K562 (cell line): ENCODE results near the gene FBXW9. TPM values are rescaled to one million over a fixed set of nuclear protein-coding genes. Genes with fewer than 3 reads are reported as not detected.

ENCODE experiments used
- AFF1 ChIP-seq, 2 experiments: fragments of 450-650 bp; IDR thresholded peaks; 2 replicates each; pipeline ENCODE4 v1.6.1; 2018; ENCODE audit warnings: mild to moderate bottlenecking in 2 of 2, low read depth in 1 of 2; ENCODE audit not compliant: partially characterized antibody in 2 of 2
- ARHGAP35 ChIP-seq: fragments of 450-650 bp; IDR thresholded peaks from 2 replicates; pipeline ENCODE4 v1.6.1; 2018; ENCODE audit not compliant: partially characterized antibody
- ATF7 ChIP-seq: fragments of 450-650 bp; IDR thresholded peaks from 2 replicates; pipeline ENCODE4 v1.7.1; 2014; ENCODE audit warnings: mild to moderate bottlenecking, moderate library complexity
- HDAC1 ChIP-seq, 2 experiments: fragments of 450-650 bp; IDR thresholded peaks; 2 replicates each; pipeline ENCODE4 v1.6.1; 2016 to 2017; ENCODE audit warnings: inconsistent platforms in 1 of 2, mild to moderate bottlenecking in 1 of 2, moderate library complexity in 1 of 2
- HMGN3 ChIP-seq: IDR thresholded peaks from 2 replicates; pipeline ENCODE4 v1.6.1; 2011; ENCODE audit warnings: borderline replicate concordance, low read depth, mild to moderate bottlenecking, mixed read lengths, low read length; ENCODE audit not compliant: insufficient read length; ENCODE audit errors: extremely low read depth
- KAT7 ChIP-seq: sonication (generic); formaldehyde crosslinking; IDR thresholded peaks from 2 replicates; pipeline ENCODE4 v1.8.0; 2022; ENCODE audit warnings: missing genetic modification reagents, mild to moderate bottlenecking, borderline replicate concordance
- L3MBTL2 ChIP-seq: fragments of 450-650 bp; IDR thresholded peaks from 2 replicates; pipeline ENCODE4 v1.6.1; 2016; ENCODE audit warnings: mild to moderate bottlenecking, moderate library complexity
- MITF ChIP-seq: IDR thresholded peaks from 2 replicates; pipeline ENCODE4 v1.6.1; 2014; ENCODE audit warnings: antibody characterized with exemption
- POLR2A ChIP-seq: fragments of 450-650 bp; conservative IDR thresholded peaks from 2 replicates; pipeline ENCODE4 v1.6.1; 2016
- POLR2AphosphoS5 ChIP-seq: IDR thresholded peaks from 2 replicates; pipeline ENCODE4 v1.6.1; 2011; ENCODE audit warnings: mild to moderate bottlenecking, low read depth, low read length, moderate library complexity; ENCODE audit not compliant: control insufficient read depth, insufficient read depth
- RBFOX2 ChIP-seq: fragments of 200-400 bp; formaldehyde crosslinking; IDR thresholded peaks from 2 replicates; pipeline ENCODE4 v1.6.1; 2017; ENCODE audit warnings: low read depth, mild to moderate bottlenecking, low read length, moderate library complexity
- SMAD3 ChIP-seq: fragments of 450-650 bp; formaldehyde crosslinking; conservative IDR thresholded peaks from 2 replicates; pipeline ENCODE4 v1.4.0; 2020; ENCODE audit warnings: mild to moderate bottlenecking
- SRF ChIP-seq, 2 experiments: fragments of 250-450, 450-650 bp in 1 of 2; sonication (Bioruptor Pico) in 1 of 2; sonication (generic) in 1 of 2; formaldehyde crosslinking; IDR thresholded peaks; 2 replicates each; pipeline versions ENCODE4 v1.5.0 to v1.5.1; 2020 to 2022; ENCODE audit warnings: mild to moderate bottlenecking in 1 of 2, missing genetic modification reagents in 1 of 2
- TAF1 ChIP-seq: IDR thresholded peaks from 2 replicates; pipeline ENCODE4 v1.6.1; 2011; ENCODE audit warnings: mild to moderate bottlenecking, low read length, moderate library complexity; ENCODE audit not compliant: insufficient read depth, control insufficient read depth, severe bottlenecking; ENCODE audit errors: extremely low read depth
- TAL1 ChIP-seq: fragments of 450-650 bp; IDR thresholded peaks from 2 replicates; pipeline ENCODE4 v1.6.1; 2016; ENCODE audit warnings: mild to moderate bottlenecking
- TRIM24 ChIP-seq, 2 experiments: fragments of 450-650 bp; IDR thresholded peaks; 2 replicates each; pipeline ENCODE4 v1.6.1; 2016
- polyA plus RNA-seq, 8 experiments: library from polyadenylated mRNA; depleted of rRNA in 4 of 8; stranded (reverse) in 5 of 8; unstranded in 3 of 8; fragments of >200 nt; fragmentation: Nextera tagmentation in 2 of 8; fragmentation: Illumina TruSeq in 1 of 8; extraction: Ambion mirVana in 2 of 8; extraction: Trizol in 1 of 8; gene quantifications; 2 replicates each; pipeline versions ENCODE4 v1.2.1 to v1.2.3, GENCODE V29; 2011 to 2014; ENCODE audit warnings: inconsistent platforms in 1 of 8, missing spikeins in 1 of 8
- total RNA-seq, 7 experiments: library from RNA; depleted of rRNA in 6 of 7; stranded (reverse); fragments of >200 nt in 6 of 7; fragmentation: Illumina TruSeq in 2 of 7; extraction: Trizol in 2 of 7; gene quantifications; 2 replicates each; pipeline versions ENCODE4 v1.2.1 to v1.2.3, GENCODE V29; 2011 to 2021; ENCODE audit warnings: low replicate concordance in 1 of 7
- TF ChIP-seq, protein P1 (sequence below): sonication (generic); formaldehyde crosslinking; IDR thresholded peaks from 2 replicates; pipeline ENCODE4 v1.8.1; 2023; ENCODE audit warnings: mild to moderate bottlenecking, missing genetic modification reagents
- TF ChIP-seq, protein P2 (sequence below): fragments of 450-650 bp; formaldehyde crosslinking; IDR thresholded peaks from 2 replicates; pipeline ENCODE4 v1.4.0; 2020; ENCODE audit warnings: mild to moderate bottlenecking, mixed read lengths

The FBXW9 gene
- total and polyA plus RNA-seq, 9 of the 15 experiments (the other 6 are each of a cell fraction or from before 2014, with no cell fraction given) = 0.23 to 21.7 (median 6.2) TPM

DNA sequence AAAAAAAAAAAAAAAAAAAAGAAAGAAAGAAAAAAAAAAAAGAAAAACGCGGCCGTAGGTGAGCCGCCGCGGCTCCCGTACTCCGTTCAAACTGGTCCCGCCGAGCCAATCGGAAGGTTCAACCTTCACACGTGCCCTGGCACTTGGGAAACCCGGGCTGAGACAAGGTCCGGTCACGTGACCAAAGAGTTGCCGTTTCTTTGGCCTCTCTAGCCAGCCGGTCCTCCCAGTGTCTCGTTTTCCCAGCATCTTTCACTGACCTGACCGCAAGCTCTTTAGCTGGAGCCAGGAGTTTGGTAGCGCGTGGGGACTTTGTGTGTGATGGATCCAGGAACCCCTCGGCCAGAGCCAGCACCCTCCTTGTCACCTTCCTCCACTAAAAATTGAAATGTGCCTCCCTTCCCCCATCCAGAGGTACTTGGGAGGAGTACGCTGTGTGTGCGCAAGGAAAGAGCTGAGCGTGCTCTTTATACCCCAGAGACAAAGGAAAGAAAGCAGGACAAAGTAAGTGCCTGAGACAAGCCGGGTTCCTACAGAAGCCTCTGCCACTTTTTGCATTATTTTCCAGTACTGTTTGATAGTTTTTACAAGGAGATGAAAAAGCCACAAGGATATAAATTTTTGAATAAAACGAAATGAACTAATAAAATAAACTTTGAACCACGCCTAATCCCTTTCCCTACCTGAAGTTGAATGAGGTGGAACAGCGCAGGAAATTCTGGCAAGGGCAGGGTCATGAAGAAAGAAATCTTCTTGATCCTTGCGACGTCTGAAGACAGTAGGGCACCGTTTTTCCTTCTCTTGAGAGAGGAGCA, 26.3 kb upstream of the FBXW9 start (continued):
- TF ChIP-seq HDAC1 (IDR thresholded peaks at IDR 0.05) (peak in 1 of 2 experiments; percentile 80; a peak in 2 of 4 replicates), RBFOX2 (peak; percentile 84), TAL1 (no peak), TRIM24 (IDR thresholded peaks at IDR 0.05) (peak in 1 of 2 experiments; percentile 12; a peak in 1 of 4 replicates), POLR2AphosphoS5 (peak; percentile 77; the same call in 1 of the 2 replicates), L3MBTL2 (peak; percentile 61; the same call in 1 of the 2 replicates), AFF1 (IDR thresholded peaks at IDR 0.05; ENCODE audit: low read depth in 1 of 2, partially characterized antibody in 2 of 2) (peak; percentile 50 to 91), ATF7 (peak; percentile 76), MITF (peak; percentile 93), POLR2A (peak; percentile 85), SRF (CRISPR knock-in tag; IDR thresholded peaks at IDR 0.05) (no peak), HMGN3 (peak; percentile 42), KAT7 (CRISPR knock-in tag) (0 out of 2 replicates have a peak, but pooled peaks have one; percentile 66), SMAD3 (0 out of 2 replicates have a peak, but pooled peaks have one; percentile 47), ARHGAP35 (no peak), TAF1 (peak; percentile 78)
- TF ChIP-seq, protein P1, sequence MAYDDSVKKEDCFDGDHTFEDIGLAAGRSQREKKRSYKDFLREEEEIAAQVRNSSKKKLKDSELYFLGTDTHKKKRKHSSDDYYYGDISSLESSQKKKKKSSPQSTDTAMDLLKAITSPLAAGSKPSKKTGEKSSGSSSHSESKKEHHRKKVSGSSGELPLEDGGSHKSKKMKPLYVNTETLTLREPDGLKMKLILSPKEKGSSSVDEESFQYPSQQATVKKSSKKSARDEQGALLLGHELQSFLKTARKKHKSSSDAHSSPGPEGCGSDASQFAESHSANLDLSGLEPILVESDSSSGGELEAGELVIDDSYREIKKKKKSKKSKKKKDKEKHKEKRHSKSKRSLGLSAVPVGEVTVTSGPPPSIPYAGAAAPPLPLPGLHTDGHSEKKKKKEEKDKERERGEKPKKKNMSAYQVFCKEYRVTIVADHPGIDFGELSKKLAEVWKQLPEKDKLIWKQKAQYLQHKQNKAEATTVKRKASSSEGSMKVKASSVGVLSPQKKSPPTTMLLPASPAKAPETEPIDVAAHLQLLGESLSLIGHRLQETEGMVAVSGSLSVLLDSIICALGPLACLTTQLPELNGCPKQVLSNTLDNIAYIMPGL = no peak
- TF ChIP-seq, protein P2, sequence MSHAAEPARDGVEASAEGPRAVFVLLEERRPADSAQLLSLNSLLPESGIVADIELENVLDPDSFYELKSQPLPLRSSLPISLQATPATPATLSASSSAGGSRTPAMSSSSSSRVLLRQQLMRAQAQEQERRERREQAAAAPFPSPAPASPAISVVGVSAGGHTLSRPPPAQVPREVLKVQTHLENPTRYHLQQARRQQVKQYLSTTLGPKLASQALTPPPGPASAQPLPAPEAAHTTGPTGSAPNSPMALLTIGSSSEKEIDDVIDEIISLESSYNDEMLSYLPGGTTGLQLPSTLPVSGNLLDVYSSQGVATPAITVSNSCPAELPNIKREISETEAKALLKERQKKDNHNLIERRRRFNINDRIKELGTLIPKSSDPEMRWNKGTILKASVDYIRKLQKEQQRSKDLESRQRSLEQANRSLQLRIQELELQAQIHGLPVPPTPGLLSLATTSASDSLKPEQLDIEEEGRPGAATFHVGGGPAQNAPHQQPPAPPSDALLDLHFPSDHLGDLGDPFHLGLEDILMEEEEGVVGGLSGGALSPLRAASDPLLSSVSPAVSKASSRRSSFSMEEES (CRISPR knock-in tag) = peak; percentile 100
